Kidney epithelial cell (primary cell): Measurements from ENCODE around the gene GSE1. TPM values are rescaled to one million over a fixed set of nuclear protein-coding genes. Genes with fewer than 3 reads are reported as not detected.

Experiments
- DNase-seq: peaks from one replicate; pipeline ENCODE4 v3.0.0-alpha.2; 2010; ENCODE audit warnings: low read depth
- H3K27me3 ChIP-seq: 2 replicates; pipeline ENCODE4 v1.6.0; 2011; ENCODE audit warnings: low read length; ENCODE audit not compliant: control insufficient read depth, insufficient read depth
- H3K36me3 ChIP-seq: 2 replicates; pipeline ENCODE4 v1.5.1; 2011; ENCODE audit warnings: low read length; ENCODE audit not compliant: control insufficient read depth, insufficient read depth
- H3K4me3 ChIP-seq: 2 replicates; pipeline ENCODE4 v1.5.1; 2011; ENCODE audit warnings: low read depth, mild to moderate bottlenecking, control low read depth, low read length
- total RNA-seq: library from RNA; depleted of rRNA; stranded (reverse); fragments of >200 nt; gene quantifications from 2 replicates; pipeline ENCODE4 v1.2.3, GENCODE V29; 2015
- TF ChIP-seq, protein P1 (sequence below): IDR thresholded peaks from 2 replicates; pipeline ENCODE4 v1.5.1; 2011; ENCODE audit warnings: mild to moderate bottlenecking, moderate library complexity, low read length, control low read depth, inconsistent platforms; ENCODE audit not compliant: insufficient read depth, poor library complexity, severe bottlenecking

Gene GSE1
- total RNA-seq, 1 donor from 2014 or later, result 25.7 TPM

DNA sequence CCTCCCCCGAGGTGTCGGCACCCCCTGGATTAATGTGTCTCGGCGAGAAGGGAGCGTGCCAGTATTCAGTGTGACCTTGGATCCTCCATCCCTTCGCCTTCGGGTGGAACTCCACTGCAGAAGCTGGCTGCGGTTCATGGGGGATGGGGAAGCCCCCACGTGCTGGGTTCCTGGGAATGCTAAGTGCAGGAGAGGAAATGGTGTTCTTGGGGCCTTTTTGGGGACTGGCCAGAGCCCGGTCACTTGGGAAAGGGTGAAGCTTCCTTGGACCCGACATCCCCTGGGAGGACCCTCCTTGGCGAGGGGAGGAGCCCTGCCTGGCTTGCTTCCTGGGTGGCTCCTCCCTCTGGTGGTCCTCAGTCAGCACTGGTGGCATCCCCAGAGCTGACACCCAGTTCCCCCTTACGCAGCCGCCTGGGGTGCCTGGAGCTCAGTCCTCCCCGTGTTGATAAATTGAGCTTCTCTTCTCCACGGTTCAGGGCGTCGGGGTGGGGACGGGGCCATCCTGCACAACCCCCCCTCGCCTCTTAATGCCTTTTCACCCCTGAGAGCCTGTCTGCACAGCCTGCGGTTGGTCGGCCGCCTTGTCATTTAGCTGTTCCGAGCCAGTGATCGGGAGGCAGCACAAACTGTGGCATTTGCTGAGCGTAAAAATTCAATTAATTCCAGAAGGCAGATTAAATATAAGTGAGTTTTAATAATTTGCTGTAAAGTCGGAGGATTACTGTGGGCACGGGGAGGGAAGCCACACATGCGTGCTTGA is 30.7 kb upstream of the GSE1 start:
- TF ChIP-seq, protein P1, sequence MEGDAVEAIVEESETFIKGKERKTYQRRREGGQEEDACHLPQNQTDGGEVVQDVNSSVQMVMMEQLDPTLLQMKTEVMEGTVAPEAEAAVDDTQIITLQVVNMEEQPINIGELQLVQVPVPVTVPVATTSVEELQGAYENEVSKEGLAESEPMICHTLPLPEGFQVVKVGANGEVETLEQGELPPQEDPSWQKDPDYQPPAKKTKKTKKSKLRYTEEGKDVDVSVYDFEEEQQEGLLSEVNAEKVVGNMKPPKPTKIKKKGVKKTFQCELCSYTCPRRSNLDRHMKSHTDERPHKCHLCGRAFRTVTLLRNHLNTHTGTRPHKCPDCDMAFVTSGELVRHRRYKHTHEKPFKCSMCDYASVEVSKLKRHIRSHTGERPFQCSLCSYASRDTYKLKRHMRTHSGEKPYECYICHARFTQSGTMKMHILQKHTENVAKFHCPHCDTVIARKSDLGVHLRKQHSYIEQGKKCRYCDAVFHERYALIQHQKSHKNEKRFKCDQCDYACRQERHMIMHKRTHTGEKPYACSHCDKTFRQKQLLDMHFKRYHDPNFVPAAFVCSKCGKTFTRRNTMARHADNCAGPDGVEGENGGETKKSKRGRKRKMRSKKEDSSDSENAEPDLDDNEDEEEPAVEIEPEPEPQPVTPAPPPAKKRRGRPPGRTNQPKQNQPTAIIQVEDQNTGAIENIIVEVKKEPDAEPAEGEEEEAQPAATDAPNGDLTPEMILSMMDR, result no peak
- DNase-seq, result no peak
- Histone ChIP-seq H3K36me3 (no peaks in the 10 kb centered on the region), H3K4me3 (no peak overlapping the region), H3K27me3 (peaks cover 13% of the 10 kb centered on the region)

DNA sequence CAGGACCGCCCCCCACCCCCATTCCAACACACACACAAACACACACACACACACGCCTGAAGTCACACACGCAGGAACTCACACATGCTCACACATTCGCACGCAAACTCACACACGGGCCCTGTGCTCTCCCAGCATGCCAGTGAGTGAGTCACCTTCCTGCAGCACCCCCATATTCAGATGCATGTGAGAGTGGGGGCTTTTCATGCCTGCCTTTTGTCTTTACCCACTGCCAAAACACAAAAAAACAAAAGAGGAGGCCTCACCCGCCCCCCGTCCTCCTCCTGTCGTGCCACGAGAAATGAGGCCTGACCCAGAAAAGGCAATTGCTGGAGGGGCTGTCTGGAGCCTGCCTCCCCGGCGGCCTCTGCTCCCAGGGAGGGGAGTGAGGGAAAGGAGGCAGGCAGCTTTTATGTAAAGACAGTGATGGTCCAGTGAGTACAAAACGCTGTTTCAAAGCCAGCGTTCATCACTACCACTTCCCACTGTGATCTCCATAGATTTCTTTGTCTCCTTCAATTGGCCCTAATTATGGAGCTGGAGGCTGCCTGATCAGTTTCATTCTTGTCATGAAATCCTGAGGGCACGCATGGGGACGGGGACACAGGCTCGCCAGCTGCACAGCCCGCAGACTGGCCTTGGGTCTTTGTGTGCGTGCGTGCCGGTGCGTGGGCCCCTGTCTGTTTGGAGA is 29.5 kb upstream of the GSE1 start:
- H3K4me3 ChIP-seq, result no peak overlapping the region
- DNase-seq, result no peak
- TF ChIP-seq, protein P1, result no peak
- H3K36me3 ChIP-seq, result no peaks in the 10 kb centered on the region
- peaks cover 18% of the 10 kb centered on the region for H3K27me3 ChIP-seq

DNA sequence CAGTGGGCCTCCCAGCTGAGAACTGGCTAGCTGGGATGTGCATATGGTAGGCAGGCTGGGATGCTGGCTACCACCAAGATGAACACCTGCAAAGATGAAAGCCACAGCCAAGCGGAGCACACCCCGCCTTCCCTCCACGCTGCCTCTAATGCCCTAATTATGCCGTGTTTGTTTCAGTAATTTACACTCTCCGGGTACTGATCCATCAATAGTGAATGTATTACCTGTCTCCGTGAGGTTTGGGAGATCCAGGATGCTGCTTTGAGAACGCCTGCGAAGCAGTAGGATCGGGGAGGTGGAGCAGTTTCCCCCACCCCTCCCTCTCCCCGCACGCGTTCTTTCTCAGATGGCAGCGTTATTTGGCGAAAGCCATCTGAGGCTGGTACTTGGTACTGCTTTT is 28.9 kb upstream of the GSE1 start:
- no peak for DNase-seq
- H3K27me3 ChIP-seq, result peaks cover 18% of the 10 kb centered on the region
- TF ChIP-seq, protein P1, result no peak

DNA sequence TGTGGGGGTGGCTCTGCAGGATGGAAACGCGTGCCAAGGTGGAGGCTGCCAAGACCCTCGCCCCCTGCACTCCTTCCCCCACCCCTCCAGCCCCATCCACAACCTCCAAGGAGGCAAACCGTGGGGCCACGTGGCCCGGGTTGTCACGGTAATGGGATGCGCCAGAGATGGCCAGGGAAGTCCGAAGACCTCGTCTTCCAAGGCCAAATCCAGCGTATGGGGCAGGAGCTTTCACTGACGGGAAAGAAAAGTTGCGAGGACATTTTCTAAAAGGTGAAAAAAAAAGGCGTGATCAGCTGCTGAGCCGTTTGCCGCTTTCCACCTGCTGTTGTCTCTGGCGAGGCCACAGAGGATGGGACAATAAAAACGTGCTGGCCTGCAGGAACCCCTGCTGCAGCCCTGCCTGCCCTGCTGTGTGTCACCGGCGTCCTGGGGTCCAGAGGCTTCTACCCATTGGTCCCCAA is 28.3 kb upstream of the GSE1 start:
- TF ChIP-seq, protein P1, result no peak
- peaks cover 18% of the 10 kb centered on the region for H3K27me3 ChIP-seq
- H3K36me3 ChIP-seq, result no peaks in the 10 kb centered on the region
- H3K4me3 ChIP-seq, result no peak overlapping the region
- DNase-seq, result no peak

More for the DNA sequence above, 28.9 kb upstream of the GSE1 start:
- Histone ChIP-seq H3K36me3 (no peaks in the 10 kb centered on the region), H3K4me3 (no peak overlapping the region)

DNA sequence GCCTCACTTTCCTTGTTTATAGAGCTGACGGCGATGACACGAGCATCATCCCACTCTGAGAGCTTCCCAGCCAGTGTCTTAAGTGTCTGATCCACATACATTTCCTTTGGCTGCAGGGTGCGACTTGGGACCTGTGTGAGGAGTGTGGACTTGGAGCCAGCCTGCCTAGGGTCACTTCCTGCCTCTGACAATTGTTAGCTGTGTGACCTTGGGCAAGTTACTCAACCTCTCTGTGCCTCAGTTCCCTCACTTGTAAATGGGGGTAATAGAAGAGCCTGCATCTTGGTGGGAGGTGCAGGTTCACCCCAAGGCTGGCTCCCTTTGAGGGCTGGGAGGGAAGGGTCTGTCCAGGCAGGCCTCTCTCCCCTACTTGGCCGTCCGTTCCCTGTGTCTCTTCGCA is 27.4 kb upstream of the GSE1 start:
- peaks cover 18% of the 10 kb centered on the region for H3K27me3 ChIP-seq
- TF ChIP-seq, protein P1, result no peak
- H3K36me3 ChIP-seq, result no peaks in the 10 kb centered on the region
- no peak overlapping the region for H3K4me3 ChIP-seq
- no peak for DNase-seq
